Measurements from ENCODE around the gene FCRLA. TPM values are rescaled to one million over a fixed set of nuclear protein-coding genes. Genes with fewer than 3 reads are reported as not detected.
"Not testable (repeated sequence)": the region's sequence is repeated elsewhere in the genome, so short reads cannot be mapped to it uniquely, and the experiment has no call there.

Gene FCRLA
- polyA plus RNA-seq, 2 donors: 0.02 to 0.29 TPM

GRCh38 chr1:161721738-161722343 lies 14.8 kb downstream of the FCRLA start:
- 60 to 69% methylated on average over 8 of the region's 8 CpGs for WGBS, 2 donors
- no peaks in the 10 kb centered on the region for H3K9me3 ChIP-seq (ENCODE audit: control insufficient read depth in 2 of 2, insufficient read depth in 1 of 2, low read depth in 1 of 2, low read length in 1 of 2)
- no peaks in the 10 kb centered on the region for H3K27me3 ChIP-seq (ENCODE audit: control insufficient read depth in 1 of 2, insufficient read depth in 2 of 2, low read length in 2 of 2)
- H3K4me3 ChIP-seq (ENCODE audit: low read depth in 1 of 2, low read length in 2 of 2): no peak overlapping the region
- H3K27ac ChIP-seq (ENCODE audit: low read depth in 2 of 2, low read length in 1 of 2): no peak overlapping the region
- H3K4me1 ChIP-seq (ENCODE audit: control insufficient read depth in 2 of 2, insufficient read depth in 2 of 2, low read length in 1 of 2): peaks cover 3 to 8% of the 10 kb centered on the region in 2 donors
- no peaks in the 10 kb centered on the region for H3K36me3 ChIP-seq (ENCODE audit: control insufficient read depth in 2 of 2, insufficient read depth in 2 of 2, low read length in 1 of 2)

GRCh38 chr1:161722406-161722805 lies 15.4 kb downstream of the FCRLA start:
- Histone ChIP-seq H3K4me3 (ENCODE audit: low read depth in 1 of 2, low read length in 2 of 2) (no peak overlapping the region), H3K27me3 (ENCODE audit: control insufficient read depth in 1 of 2, insufficient read depth in 2 of 2, low read length in 2 of 2) (no peaks in the 10 kb centered on the region), H3K36me3 (ENCODE audit: control insufficient read depth in 2 of 2, insufficient read depth in 2 of 2, low read length in 1 of 2) (no peaks in the 10 kb centered on the region), H3K27ac (ENCODE audit: low read depth in 2 of 2, low read length in 1 of 2) (no peak overlapping the region), H3K4me1 (ENCODE audit: control insufficient read depth in 2 of 2, insufficient read depth in 2 of 2, low read length in 1 of 2) (peaks cover 3 to 8% of the 10 kb centered on the region in 2 donors), H3K9me3 (ENCODE audit: control insufficient read depth in 2 of 2, insufficient read depth in 1 of 2, low read depth in 1 of 2, low read length in 1 of 2) (no peaks in the 10 kb centered on the region)
- 100% methylated on average over 1 of the region's 1 CpG for WGBS, 2 donors

GRCh38 chr1:161723459-161724141 lies 16.6 kb downstream of the FCRLA start:
- H3K27me3 ChIP-seq (ENCODE audit: control insufficient read depth in 1 of 2, insufficient read depth in 2 of 2, low read length in 2 of 2): no peaks in the 10 kb centered on the region
- H3K4me3 ChIP-seq (ENCODE audit: low read depth in 1 of 2, low read length in 2 of 2): no peak overlapping the region
- H3K4me1 ChIP-seq (ENCODE audit: control insufficient read depth in 2 of 2, insufficient read depth in 2 of 2, low read length in 1 of 2): peaks cover 3 to 8% of the 10 kb centered on the region in 2 donors
- no peaks in the 10 kb centered on the region for H3K9me3 ChIP-seq (ENCODE audit: control insufficient read depth in 2 of 2, insufficient read depth in 1 of 2, low read depth in 1 of 2, low read length in 1 of 2)
- H3K27ac ChIP-seq (ENCODE audit: low read depth in 2 of 2, low read length in 1 of 2): no peak overlapping the region
- H3K36me3 ChIP-seq (ENCODE audit: control insufficient read depth in 2 of 2, insufficient read depth in 2 of 2, low read length in 1 of 2): no peaks in the 10 kb centered on the region
- WGBS, 2 donors: 84% methylated on average over 8 of the region's 8 CpGs

- H3K27me3 ChIP-seq (ENCODE audit: control insufficient read depth in 1 of 2, insufficient read depth in 2 of 2, low read length in 2 of 2): not testable (repeated sequence)
Observed at GRCh38 chr1:161725258-161725907, 18.4 kb downstream of the FCRLA start.

GRCh38 chr1:161725908-161726472 lies 19.0 kb downstream of the FCRLA start:
- Histone ChIP-seq H3K36me3 (ENCODE audit: control insufficient read depth in 2 of 2, insufficient read depth in 2 of 2, low read length in 1 of 2) (no peaks in the 10 kb centered on the region), H3K9me3 (ENCODE audit: control insufficient read depth in 2 of 2, insufficient read depth in 1 of 2, low read depth in 1 of 2, low read length in 1 of 2) (no peaks in the 10 kb centered on the region), H3K27ac (ENCODE audit: low read depth in 2 of 2, low read length in 1 of 2) (peak overlapping the region; percentile 85 to 87), H3K27me3 (ENCODE audit: control insufficient read depth in 1 of 2, insufficient read depth in 2 of 2, low read length in 2 of 2) (no peaks in the 10 kb centered on the region), H3K4me3 (ENCODE audit: low read depth in 1 of 2, low read length in 2 of 2) (peak overlapping the region; percentile 65 to 79), H3K4me1 (ENCODE audit: control insufficient read depth in 2 of 2, insufficient read depth in 2 of 2, low read length in 1 of 2) (peaks cover 3 to 8% of the 10 kb centered on the region in 2 donors)
- 0 to 1% methylated on average over 34 of the region's 34 CpGs for WGBS, 2 donors

More at GRCh38 chr1:161725258-161725907, 18.4 kb downstream of the FCRLA start:
- not testable (repeated sequence) for H3K9me3 ChIP-seq (ENCODE audit: control insufficient read depth in 2 of 2, insufficient read depth in 1 of 2, low read depth in 1 of 2, low read length in 1 of 2); H3K4me1 ChIP-seq (ENCODE audit: control insufficient read depth in 2 of 2, insufficient read depth in 2 of 2, low read length in 1 of 2); H3K36me3 ChIP-seq (ENCODE audit: control insufficient read depth in 2 of 2, insufficient read depth in 2 of 2, low read length in 1 of 2)
- Histone ChIP-seq H3K4me3 (ENCODE audit: low read depth in 1 of 2, low read length in 2 of 2) (peak overlapping the region; percentile 65 to 79), H3K27ac (ENCODE audit: low read depth in 2 of 2, low read length in 1 of 2) (peak overlapping the region; percentile 85 to 87)
- WGBS, 2 donors: 45 to 48% methylated on average over 22 of the region's 22 CpGs

- 1% methylated on average over 72 to 83 of the region's 83 CpGs for WGBS, 2 donors
- Histone ChIP-seq H3K27ac (ENCODE audit: low read depth in 2 of 2, low read length in 1 of 2) (peak overlapping the region; percentile 85 to 87), H3K36me3 (ENCODE audit: control insufficient read depth in 2 of 2, insufficient read depth in 2 of 2, low read length in 1 of 2) (no peaks in the 10 kb centered on the region), H3K4me3 (ENCODE audit: low read depth in 1 of 2, low read length in 2 of 2) (peak overlapping the region; percentile 65 to 79), H3K9me3 (ENCODE audit: control insufficient read depth in 2 of 2, insufficient read depth in 1 of 2, low read depth in 1 of 2, low read length in 1 of 2) (no peaks in the 10 kb centered on the region), H3K27me3 (ENCODE audit: control insufficient read depth in 1 of 2, insufficient read depth in 2 of 2, low read length in 2 of 2) (no peaks in the 10 kb centered on the region), H3K4me1 (ENCODE audit: control insufficient read depth in 2 of 2, insufficient read depth in 2 of 2, low read length in 1 of 2) (peaks cover 3 to 8% of the 10 kb centered on the region in 2 donors)
Observed at GRCh38 chr1:161726473-161727255, 19.6 kb downstream of the FCRLA start.

- WGBS, 2 donors: 3 to 4% methylated on average over 38 of the region's 38 CpGs
- Histone ChIP-seq H3K9me3 (ENCODE audit: control insufficient read depth in 2 of 2, insufficient read depth in 1 of 2, low read depth in 1 of 2, low read length in 1 of 2) (no peaks in the 10 kb centered on the region), H3K4me3 (ENCODE audit: low read depth in 1 of 2, low read length in 2 of 2) (peak overlapping the region; percentile 65 to 79), H3K27ac (ENCODE audit: low read depth in 2 of 2, low read length in 1 of 2) (peak overlapping the region; percentile 80 to 85), H3K36me3 (ENCODE audit: control insufficient read depth in 2 of 2, insufficient read depth in 2 of 2, low read length in 1 of 2) (no peaks in the 10 kb centered on the region), H3K27me3 (ENCODE audit: control insufficient read depth in 1 of 2, insufficient read depth in 2 of 2, low read length in 2 of 2) (no peaks in the 10 kb centered on the region), H3K4me1 (ENCODE audit: control insufficient read depth in 2 of 2, insufficient read depth in 2 of 2, low read length in 1 of 2) (peaks cover 3 to 8% of the 10 kb centered on the region in 2 donors)
Observed at GRCh38 chr1:161727256-161727924, 20.4 kb downstream of the FCRLA start.

- peaks cover 3 to 6% of the 10 kb centered on the region in 2 donors for H3K4me1 ChIP-seq (ENCODE audit: control insufficient read depth in 2 of 2, insufficient read depth in 2 of 2, low read length in 1 of 2)
- H3K4me3 ChIP-seq (ENCODE audit: low read depth in 1 of 2, low read length in 2 of 2): no peak overlapping the region
- H3K9me3 ChIP-seq (ENCODE audit: control insufficient read depth in 2 of 2, insufficient read depth in 1 of 2, low read depth in 1 of 2, low read length in 1 of 2): no peaks in the 10 kb centered on the region
- 82 to 88% methylated on average over 4 to 7 of the region's 7 CpGs for WGBS, 2 donors
- H3K27ac ChIP-seq (ENCODE audit: low read depth in 2 of 2, low read length in 1 of 2): no peak overlapping the region
- no peaks in the 10 kb centered on the region for H3K27me3 ChIP-seq (ENCODE audit: control insufficient read depth in 1 of 2, insufficient read depth in 2 of 2, low read length in 2 of 2)
- no peaks in the 10 kb centered on the region for H3K36me3 ChIP-seq (ENCODE audit: control insufficient read depth in 2 of 2, insufficient read depth in 2 of 2, low read length in 1 of 2)
Observed at GRCh38 chr1:161728376-161729226, 21.6 kb downstream of the FCRLA start.

Data from esophagus (tissue), 2 donors.